GM12892 (cell line): ENCODE data around the gene GPI.

Experiments used
- POLR2A ChIP-seq: IDR thresholded peaks from 2 replicates; pipeline ENCODE4 v1.6.1; 2011; ENCODE audit warnings: low read depth, low read length, control low read depth
- POLR2AphosphoS5 ChIP-seq: IDR thresholded peaks from 2 replicates; pipeline ENCODE4 v1.6.1; 2011; ENCODE audit warnings: low read depth, low read length, control low read depth
- TAF1 ChIP-seq: IDR thresholded peaks from 2 replicates; pipeline ENCODE4 v1.6.1; 2011; ENCODE audit warnings: low read depth, mild to moderate bottlenecking, control low read depth, low read length, borderline replicate concordance

DNA sequence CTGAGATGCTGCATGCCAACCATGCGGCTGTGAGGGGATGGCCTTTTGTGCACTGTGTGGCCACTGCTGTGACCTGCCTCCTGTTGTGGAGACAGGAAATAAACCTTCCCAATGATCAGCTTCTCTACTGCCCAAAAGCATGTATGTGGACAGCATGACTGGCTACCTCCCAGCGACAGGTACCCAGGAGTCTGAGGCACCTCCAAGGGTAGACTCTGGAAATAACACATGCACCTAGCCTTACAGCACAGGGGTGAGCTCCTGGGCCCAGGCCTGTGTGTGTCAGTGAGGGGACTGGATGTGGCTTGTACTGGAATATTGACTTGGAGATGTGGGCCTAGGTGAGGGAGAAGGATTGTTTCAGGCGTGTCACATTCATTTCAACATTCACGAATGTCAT lies 7.6 kb upstream of the GPI start:
- TF ChIP-seq TAF1, result no peak
- TF ChIP-seq POLR2A, result no peak
- TF ChIP-seq POLR2AphosphoS5, result no peak
